Tibial nerve (tissue), 4 donors: ENCODE data around the gene TMEM178B.

Source experiments
- CTCF ChIP-seq, 5 experiments: fragments of 200-600 bp in 3 of 5; fragments of 450-650 bp in 2 of 5; sonication (generic) in 3 of 5; IDR thresholded peaks; one replicate each; pipeline ENCODE4 v1.5.1; 2016 to 2019; ENCODE audit warnings: antibody characterized with exemption in 5 of 5, mild to moderate bottlenecking in 3 of 5, moderate library complexity in 2 of 5
- EP300 ChIP-seq, 2 donors: sonication (generic); formaldehyde crosslinking; IDR thresholded peaks; one replicate each; pipeline ENCODE4 v1.6.1; 2017; ENCODE audit warnings: antibody characterized with exemption in 2 of 2, mild to moderate bottlenecking in 1 of 2
- POLR2A ChIP-seq, 2 donors: fragments of 450-650 bp; IDR thresholded peaks; one replicate each; pipeline ENCODE4 v1.6.1; 2017; ENCODE audit warnings: antibody characterized with exemption in 2 of 2, mild to moderate bottlenecking in 2 of 2, moderate library complexity in 2 of 2

GRCh38 chr7:141079219-141079618, 5.4 kb downstream of the TMEM178B start:
- TF ChIP-seq CTCF (IDR thresholded peaks at IDR 0.05) (no peak), POLR2A (IDR thresholded peaks at IDR 0.05) (no peak), EP300 (IDR thresholded peaks at IDR 0.05) (no peak)
